ENCODE data around the gene SORCS2.

Gene SORCS2

DNA sequence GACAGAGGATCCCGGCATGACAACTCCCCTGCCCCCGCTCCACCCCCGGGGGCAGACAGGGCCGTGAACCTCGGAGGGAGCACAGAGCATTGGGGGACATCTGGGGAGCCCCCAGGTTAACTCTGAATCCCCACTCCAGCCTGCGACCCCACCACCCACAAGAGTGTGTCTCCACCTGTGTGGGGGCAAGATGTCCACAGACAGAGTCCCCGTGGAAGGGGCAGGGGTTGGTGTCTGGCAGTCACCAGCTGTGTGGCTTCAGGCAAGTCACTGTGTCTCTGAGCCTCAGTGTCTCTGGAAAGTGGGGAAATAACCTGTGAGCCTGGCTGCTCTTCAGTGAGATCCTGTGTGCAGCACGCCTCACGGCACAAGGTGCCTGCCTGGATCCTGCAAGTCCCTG is 508.3 kb downstream of the SORCS2 start:
- DNase-seq (ENCODE audit: insufficient read length, low spot score): no peak
- no peak for FAIRE-seq

GRCh38 chr4:7701866-7702649 is 509.7 kb downstream of the SORCS2 start:
- no peak for FAIRE-seq
- no peak for DNase-seq (ENCODE audit: insufficient read length, low spot score)

DNA sequence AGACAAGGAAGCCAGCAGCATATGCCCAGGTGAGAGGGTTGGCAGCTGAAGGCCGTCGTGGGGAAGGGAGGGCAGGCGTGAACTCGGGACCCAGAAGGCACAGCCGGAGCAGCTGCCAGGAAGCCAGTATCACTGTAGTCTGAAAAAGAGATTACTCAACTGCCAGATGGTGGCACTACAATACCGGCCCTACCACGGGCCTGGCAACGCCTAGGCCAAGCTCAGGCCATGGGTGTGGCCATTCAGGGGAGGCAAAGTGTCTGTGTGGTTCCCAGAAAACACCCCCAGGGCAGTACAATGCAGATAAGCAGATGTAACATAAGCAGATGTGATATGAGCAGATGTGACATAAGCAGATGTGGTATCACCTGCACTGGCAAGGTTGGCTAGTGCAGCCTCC is 511.4 kb downstream of the SORCS2 start:
- no peak for DNase-seq (ENCODE audit: insufficient read length, low spot score)

DNA sequence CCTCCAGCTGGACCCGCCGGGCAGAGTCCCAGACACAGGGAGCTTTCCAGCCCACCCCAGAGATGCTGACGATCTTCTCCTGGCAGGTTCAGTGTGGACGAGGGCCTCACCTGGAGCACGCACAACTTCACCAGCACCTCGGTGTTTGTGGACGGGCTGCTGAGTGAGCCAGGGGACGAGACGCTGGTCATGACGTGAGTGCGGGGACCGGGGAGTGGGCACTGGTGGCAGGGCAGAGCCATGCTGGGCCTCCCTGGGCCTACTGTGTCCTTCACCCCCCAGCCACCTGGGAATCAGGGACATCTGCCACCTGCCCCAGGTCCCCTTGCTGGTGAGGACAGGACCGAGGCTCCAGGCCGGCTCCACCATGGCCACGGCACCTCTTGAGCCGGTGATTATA is 511.8 kb downstream of the SORCS2 start:
- FAIRE-seq: no peak
- no peak for DNase-seq (ENCODE audit: insufficient read length, low spot score)

More for the DNA sequence above, 511.4 kb downstream of the SORCS2 start:
- FAIRE-seq: no peak

DNA sequence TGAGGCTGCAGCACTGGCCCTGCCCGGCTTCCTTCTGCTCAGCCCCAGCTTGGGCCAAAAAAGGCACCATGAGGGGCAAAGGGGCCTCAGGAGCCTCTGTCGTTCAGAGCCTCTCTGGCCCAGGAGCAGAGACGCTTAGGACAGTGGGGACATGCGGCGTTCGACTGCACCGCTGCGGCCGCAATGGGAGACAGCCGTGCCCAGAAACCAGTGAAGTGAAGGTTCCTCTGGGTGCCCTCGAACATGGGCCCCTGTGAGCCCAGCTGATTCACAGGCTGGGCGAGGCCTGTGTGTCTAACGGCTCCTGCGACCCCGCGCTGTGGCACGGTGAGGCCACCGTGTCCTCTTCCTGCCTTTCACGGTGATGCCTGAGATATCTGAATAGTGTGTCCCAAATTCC is 512.3 kb downstream of the SORCS2 start:
- DNase-seq (ENCODE audit: insufficient read length, low spot score): no peak
- no peak for FAIRE-seq

- DNase-seq (ENCODE audit: insufficient read length, low spot score): no peak
- no peak for FAIRE-seq
These were observed 512.7 kb downstream of the SORCS2 start for GRCh38 chr4:7705062-7705461.

DNA sequence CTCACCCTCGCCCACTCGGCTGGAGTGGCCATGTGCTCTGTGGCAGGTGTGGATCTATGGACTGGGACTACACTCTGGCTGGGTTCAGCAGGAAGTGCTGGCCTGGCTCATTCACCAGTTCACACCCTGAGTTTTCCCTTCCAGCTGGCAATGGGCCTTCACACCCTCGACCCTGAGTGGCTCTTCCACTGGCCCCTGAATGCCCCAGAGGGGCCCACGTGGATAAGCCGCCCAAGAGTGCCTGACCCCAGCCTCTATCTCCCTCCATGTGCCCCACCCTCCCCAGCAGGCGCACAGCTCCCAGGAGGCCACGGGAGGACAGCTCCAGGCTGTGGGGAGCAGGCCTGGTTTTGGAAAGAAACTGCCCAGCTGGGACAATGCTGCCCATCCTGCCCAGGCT is 513.3 kb downstream of the SORCS2 start:
- FAIRE-seq: no peak
- no peak for DNase-seq (ENCODE audit: insufficient read length, low spot score)

DNA sequence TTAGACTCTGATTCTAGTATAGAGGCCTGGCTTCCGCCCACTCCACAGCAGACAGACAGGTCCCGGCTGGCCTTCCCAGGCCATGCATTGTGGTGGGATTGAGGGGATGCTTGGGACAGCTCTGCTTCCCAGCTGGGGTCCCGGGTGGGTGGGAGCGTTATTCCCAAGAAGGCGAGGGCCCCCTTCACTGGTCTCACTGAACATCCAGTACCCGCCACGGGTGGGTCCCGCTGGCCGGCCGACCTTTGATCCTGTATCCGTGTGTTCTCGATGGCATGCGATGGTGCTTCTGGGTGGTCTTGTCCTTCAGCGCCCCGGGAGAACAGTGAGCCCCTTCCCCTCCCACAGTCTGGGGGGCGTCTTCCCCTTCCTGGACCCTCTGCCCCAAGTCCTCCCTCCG is 515.9 kb downstream of the SORCS2 start:
- FAIRE-seq (no peak), DNase-seq (ENCODE audit: insufficient read length, low spot score) (no peak)

DNA sequence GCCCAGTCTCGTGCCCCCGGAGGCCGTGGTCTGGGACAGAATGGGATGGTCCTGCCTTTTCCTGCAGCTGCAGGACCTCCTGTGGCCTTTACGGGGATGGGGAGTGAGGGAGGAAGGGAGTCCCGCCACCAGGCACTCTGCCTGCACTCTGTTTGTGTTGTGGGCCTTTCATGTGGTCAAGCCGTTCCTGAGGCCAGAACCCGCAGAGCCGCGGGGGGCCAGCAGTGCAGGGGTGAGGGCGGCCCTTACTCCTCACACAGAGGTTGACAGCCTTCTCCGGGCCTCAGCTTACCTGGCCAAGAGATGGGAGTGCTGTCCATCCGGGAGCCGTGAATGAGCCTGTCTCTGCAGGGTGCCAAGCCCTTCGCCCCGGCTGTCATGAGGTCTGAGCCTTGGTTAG is 516.6 kb downstream of the SORCS2 start:
- DNase-seq (ENCODE audit: insufficient read length, low spot score): no peak
- FAIRE-seq: no peak

DNA sequence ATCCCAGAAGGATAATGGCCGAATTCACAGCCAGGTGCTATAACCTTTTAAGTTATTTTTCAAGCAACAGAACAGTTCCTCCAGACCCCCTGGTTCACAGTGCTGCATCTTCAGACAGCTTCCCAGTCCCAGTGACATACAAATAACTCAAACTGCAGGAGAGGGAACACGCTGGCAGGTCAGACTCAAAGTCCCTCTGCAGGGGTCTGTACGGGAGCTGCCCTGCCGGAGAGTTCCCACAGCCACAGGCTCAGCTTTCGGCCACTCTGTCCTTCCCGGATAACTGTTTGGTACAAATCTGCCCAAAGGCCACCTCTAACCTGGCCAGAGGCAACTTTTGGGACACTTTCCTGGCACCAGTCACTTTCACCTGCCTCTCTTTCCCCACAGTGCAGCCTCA is 517.1 kb downstream of the SORCS2 start:
- DNase-seq (ENCODE audit: insufficient read length, low spot score): no peak
- FAIRE-seq: no peak

GRCh38 chr4:7710126-7710525 is 517.8 kb downstream of the SORCS2 start:
- no peak for FAIRE-seq
- DNase-seq (ENCODE audit: insufficient read length, low spot score): no peak

- no peak for FAIRE-seq
- no peak for DNase-seq (ENCODE audit: insufficient read length, low spot score)
These were observed 518.4 kb downstream of the SORCS2 start for GRCh38 chr4:7710576-7711306.

DNA sequence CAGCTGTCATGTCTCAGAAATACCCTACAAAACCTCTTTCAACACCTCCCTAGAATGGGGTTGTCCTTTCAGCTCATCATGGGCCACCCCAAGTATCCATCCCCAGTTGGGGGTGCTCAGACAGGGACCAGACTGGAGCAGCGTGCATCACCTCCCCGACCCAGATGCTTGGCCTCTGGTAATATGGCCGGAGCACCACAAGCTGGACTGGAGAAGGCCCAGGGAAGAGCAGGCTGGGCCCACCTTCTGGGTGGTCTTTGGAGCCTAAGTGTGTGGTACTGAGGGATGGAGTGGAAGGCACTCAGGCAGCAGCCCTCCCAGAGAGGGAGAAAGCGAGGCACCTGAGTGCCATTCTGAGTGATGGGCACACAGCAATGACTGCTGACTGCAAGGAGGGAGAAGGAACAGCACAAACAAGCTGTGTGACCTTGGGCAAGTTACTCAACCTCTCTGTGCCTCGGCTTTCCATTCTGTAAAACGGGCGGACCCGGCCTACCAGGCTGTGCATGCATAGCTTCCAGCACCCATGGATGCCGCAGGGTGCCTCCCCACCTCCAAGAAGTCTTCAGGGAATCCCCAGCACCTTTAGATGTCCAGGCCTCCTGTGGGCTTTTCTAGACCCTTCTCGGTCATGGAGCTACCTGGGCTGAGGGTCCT is 519.1 kb downstream of the SORCS2 start:
- DNase-seq (ENCODE audit: insufficient read length, low spot score): no peak
- no peak for FAIRE-seq

GRCh38 chr4:7712021-7712671 is 519.8 kb downstream of the SORCS2 start:
- DNase-seq (ENCODE audit: insufficient read length, low spot score): no peak
- no peak for FAIRE-seq

DNA sequence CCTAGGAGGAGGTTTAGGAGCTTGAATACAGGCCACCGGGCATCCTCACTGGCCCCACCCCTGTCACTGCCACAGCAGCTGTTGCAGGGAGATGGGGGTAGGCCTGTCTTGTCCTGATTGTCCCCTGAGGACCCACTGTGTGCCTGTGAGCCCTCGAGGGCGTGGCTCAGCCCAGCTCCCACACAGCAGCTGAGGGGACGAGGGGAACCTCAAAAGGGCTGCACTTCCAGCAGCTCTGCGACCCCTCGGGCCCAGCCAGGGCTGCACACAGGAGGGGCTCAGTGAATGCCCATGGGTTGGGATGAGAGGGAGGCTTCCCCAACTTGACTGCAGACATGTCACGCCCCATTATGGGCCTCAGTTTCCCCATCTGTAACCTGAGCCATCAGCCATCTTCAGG is 521.4 kb downstream of the SORCS2 start:
- DNase-seq (ENCODE audit: insufficient read length, low spot score) (no peak), FAIRE-seq (no peak)

DNA sequence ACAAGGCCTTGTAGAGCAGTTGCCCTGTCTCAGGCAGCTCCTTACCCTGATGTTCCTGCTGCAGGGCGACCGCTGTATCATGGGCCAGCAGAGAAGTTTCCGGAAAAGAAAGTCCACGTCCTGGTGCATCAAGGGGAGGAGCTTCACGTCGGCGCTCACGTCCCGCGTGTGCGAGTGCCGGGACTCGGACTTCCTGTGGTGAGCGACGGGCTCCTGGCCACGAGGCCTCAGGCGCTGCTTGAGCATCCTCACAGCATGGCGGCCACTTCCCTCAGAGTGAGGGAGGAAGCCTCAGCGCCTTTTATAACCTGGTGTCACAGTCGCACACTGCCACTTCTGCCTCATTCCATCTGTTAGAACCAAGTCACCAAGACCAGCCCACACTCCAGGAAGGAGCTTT is 521.8 kb downstream of the SORCS2 start:
- FAIRE-seq: no peak
- no peak for DNase-seq (ENCODE audit: insufficient read length, low spot score)

DNA sequence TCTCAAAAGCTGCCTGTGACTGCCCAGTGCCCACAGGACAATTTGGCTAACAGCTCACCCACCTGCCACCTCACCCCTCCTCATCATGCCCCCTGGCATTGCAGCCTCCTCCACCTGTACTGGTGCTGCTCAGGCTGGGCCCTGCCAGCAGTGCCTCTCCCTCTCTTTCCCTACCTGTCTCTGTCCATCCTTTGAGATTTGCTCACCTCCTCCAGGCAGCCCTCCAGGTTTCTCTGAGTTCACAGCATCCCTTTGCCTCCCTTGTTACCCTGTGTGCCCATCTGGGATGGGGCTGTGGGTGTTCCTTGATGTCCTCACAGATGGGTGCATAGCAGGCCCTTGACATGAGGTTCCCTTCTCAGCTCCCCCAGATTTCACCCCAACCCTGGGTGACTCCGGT is 522.4 kb downstream of the SORCS2 start:
- DNase-seq (ENCODE audit: insufficient read length, low spot score) (no peak), FAIRE-seq (no peak)

DNA sequence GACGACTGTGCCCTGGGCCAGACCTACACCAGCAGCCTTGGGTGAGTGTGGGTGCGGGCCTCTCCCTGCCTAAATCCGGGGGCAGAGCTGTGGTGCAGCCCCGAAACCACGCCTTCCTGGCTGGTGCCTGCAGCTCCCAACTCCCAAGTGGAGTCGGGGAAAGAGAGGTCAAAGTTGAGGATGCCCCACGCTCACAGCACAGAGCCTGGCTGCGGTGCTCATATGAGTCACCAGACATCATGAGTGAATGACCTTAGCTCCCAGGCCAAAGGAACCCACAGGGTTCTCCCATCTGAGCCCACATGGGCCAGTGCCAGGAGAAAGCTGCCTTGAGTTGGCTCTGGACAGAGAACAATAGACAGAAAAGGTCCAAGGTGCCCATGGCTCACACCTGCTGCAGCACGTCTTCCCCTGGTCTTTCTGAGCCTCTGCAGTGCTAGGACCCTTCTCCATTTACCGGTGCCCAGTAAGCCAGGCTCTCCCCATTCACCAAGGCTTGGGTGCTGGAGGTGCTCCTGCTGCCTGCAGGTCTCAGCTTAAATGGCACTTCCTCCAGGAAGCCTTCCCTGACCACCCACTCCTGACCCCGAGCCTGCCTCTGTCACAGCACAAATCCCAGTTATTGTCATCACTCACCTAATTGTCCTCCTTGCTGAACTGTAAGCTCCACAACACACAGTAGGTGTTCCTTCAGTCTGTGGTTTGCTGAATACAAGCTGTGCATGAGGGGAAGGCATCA is 523.1 kb downstream of the SORCS2 start:
- DNase-seq (ENCODE audit: insufficient read length, low spot score) (no peak), FAIRE-seq (no peak)

DNA sequence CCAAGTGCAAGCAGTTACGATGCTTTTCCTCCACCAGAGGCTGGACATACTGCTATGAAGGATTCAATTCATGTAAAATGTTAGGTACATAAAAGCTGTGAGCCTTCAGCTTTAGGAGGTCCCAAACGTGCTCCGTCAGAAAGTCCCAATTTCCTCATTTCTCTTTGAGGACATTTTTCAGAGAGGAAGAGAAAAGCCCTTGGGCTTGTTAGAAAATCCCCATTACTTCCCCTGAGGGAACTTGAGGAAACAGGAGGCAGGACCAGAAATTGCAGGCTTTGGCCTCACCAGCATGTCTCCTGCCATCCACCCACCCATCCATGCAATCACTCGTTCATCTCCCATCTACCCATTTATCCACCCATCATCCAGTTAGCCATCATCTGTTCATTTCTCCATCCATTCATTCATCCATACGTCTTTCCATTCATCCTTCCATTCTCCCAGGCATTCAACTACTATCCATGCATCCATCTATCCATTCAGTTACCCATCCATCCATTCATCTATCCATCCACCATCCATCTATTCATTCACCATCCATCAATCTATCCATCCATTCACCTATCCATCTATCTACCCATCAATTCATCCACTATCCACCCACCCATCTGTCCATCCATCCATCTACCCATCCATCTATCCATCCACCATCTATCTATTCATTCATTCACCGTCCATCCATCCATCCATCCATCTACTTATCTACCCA is 523.8 kb downstream of the SORCS2 start:
- FAIRE-seq (no peak), DNase-seq (ENCODE audit: insufficient read length, low spot score) (no peak)

DNA sequence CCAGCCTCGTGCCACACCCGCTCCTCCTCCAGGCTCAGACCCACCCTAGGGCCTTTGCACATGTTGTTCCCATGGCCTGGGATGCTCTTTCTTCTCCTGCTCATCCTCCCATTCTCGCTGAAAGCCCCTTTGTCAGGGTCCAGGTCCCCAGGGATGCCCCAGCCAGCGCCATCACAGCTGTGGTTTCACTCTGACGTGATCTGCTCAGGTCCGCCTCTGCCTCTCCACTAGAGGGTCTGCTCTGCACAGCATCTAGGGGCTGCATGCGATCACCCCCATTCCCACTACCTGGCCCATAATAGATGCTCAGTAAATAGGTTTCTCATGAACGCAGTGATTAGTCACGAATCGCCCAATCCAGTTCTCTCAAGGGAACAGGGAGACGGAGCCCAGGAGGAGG is 524.8 kb downstream of the SORCS2 start:
- no peak for FAIRE-seq
- no peak for DNase-seq (ENCODE audit: insufficient read length, low spot score)
